Fibroblast of mammary gland (primary cell): Measurements from ENCODE around the gene PRR15.
"Not testable (repeated sequence)": the region's sequence is repeated elsewhere in the genome, so short reads cannot be mapped to it uniquely, and the experiment has no call there.

Experiments
- DNase-seq: peaks from one replicate; pipeline ENCODE4 v3.0.0-alpha.2; 2010; ENCODE audit warnings: low read depth
- H3K4me3 ChIP-seq: 2 replicates; pipeline ENCODE4 v1.5.1; 2011; ENCODE audit warnings: low read depth, mild to moderate bottlenecking, low read length, moderate library complexity; ENCODE audit not compliant: control insufficient read depth
- TF ChIP-seq, protein P1 (sequence below): conservative IDR thresholded peaks from 2 replicates; pipeline ENCODE4 v1.5.1; 2011; ENCODE audit warnings: low read depth, low read length, inconsistent platforms; ENCODE audit not compliant: control insufficient read depth, insufficient read depth

The PRR15 gene

DNA sequence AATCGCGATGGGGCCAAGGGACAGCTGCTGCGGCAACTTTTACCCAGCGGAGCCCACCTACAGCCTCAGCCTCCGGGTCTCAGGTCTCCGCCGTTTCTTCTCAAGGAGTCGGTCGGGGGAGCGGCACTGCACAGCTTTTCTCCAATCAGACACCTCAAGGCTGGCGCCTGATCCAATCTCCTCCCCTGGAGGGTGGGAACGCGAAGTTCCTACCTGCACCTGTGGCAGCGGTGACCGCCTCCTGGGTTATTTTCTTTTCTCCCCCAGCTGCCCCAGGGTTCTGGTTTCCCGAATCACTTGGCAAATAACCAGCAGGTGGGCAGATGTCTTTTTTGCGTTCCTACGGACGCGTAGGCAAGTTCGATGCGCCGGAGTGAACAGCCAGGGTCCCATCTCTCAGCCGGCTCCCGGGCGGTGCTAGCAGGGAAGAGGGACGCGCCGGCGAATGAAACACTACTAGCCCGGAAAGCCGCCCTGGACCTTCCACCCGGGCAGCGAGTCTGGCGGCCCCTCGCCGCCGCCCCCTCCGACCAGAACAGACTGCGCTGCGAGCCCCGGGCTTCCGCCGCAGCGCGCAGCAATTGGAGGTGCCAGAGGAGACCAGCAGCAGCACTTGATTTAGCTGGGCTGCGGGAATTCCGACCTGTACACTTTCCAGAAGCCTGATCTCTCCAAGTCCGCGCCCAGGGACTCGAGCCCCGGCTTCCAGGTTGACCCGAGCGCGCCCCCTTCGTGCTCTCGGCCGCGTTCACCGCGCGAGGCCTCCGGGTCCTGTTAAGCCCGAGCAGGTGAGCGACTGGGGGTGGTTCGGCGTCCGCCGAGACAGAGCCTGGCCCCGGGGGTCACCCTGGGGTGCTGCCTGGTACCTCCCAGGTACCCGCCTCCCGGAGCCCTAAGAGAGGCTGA lies at the start of gene PRR15:
TSS of gene PRR15 (plus strand) at position 246 of the 906 bp plus-strand sequence. CDS start 2,495 bp downstream, outside the sequence.
- DNase-seq, result no peak
- peak within 1 kb of the TSS; percentile 53 for H3K4me3 ChIP-seq
- TF ChIP-seq, protein P1, sequence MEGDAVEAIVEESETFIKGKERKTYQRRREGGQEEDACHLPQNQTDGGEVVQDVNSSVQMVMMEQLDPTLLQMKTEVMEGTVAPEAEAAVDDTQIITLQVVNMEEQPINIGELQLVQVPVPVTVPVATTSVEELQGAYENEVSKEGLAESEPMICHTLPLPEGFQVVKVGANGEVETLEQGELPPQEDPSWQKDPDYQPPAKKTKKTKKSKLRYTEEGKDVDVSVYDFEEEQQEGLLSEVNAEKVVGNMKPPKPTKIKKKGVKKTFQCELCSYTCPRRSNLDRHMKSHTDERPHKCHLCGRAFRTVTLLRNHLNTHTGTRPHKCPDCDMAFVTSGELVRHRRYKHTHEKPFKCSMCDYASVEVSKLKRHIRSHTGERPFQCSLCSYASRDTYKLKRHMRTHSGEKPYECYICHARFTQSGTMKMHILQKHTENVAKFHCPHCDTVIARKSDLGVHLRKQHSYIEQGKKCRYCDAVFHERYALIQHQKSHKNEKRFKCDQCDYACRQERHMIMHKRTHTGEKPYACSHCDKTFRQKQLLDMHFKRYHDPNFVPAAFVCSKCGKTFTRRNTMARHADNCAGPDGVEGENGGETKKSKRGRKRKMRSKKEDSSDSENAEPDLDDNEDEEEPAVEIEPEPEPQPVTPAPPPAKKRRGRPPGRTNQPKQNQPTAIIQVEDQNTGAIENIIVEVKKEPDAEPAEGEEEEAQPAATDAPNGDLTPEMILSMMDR, result no peak

GRCh38 chr7:29516491-29516890 lies 47.1 kb upstream of the PRR15 start:
- DNase-seq, result no peak

GRCh38 chr7:29518616-29519015 lies 45.0 kb upstream of the PRR15 start:
- H3K4me3 ChIP-seq, result no peak overlapping the region
- no peak for DNase-seq
- TF ChIP-seq, protein P1, result no peak

More at GRCh38 chr7:29516491-29516890, 47.1 kb upstream of the PRR15 start:
- TF ChIP-seq, protein P1, result no peak
- no peak overlapping the region for H3K4me3 ChIP-seq

GRCh38 chr7:29523728-29524127 lies 39.9 kb upstream of the PRR15 start:
- DNase-seq, result no peak
- TF ChIP-seq, protein P1, result no peak

DNA sequence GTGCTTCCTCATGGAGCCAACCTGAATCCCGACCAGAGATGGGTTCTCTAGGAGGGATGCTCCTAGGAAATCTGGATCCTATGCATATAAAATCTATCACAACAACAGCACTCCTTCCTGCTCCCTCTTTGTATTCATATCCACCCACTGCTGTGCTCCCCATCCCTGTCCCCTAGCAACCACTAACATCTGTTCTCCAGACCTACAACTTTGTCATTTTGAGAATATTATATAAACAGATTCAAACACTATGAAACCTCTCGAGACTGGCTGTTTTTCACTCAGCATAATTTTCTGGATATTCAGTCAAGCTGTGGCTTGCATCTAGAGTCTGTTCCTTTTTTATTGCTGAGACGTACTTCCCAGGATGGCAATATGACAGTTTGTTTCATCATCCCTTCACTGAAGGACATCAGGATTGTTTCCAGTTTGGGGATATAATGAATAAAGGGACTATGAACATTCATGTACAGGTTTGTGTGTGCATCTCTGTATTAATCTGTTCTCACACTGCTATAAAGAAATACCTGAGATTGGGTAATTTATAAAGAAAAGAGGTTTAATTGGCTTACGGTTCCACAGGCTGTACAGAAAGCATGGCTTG lies 36.0 kb upstream of the PRR15 start:
- TF ChIP-seq, protein P1, result no peak
- DNase-seq, result no peak
- H3K4me3 ChIP-seq, result no peak overlapping the region

More at GRCh38 chr7:29523728-29524127, 39.9 kb upstream of the PRR15 start:
- H3K4me3 ChIP-seq, result no peak overlapping the region

DNA sequence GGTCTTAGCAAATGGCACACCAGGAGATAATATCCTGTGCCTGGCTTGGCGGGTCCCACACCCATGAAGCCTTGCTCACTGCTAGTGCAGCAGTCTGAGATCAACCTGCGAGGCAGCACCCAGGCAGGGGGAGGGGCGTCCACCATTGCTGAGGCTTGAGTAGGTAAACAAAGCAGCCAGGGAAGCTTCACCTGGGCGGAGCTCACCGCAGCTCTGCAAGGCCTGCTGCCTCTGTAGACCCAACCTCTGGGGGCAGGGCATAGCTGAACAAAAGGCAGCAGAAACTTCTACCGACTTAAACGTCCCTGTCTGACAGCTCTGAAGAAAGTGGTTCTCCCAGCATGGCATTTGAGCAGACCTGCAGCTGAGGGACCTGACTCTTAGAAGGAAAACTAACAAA lies 35.1 kb upstream of the PRR15 start:
- not testable (repeated sequence) for H3K4me3 ChIP-seq, DNase-seq

DNA sequence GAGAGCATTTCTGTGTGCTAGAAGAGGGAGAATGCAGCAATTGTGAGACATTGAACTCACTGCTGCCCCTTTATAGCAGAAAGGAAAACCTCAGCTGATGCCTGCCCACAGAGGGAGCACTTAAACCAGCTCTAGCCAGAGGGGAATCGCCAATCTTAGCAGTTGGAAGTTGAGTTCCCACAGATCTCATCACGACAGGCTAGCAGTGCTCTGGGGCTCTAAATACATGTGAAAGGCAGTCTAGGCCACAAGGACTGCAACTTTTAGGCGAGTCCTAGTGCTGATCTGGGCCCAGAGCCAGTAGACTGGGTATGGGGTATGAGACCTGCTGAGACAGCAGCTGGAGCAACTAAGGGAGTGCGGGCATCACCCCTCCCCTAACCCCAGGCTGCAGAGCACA lies 25.2 kb upstream of the PRR15 start:
- no peak for DNase-seq

More for the DNA sequence above, 25.2 kb upstream of the PRR15 start:
- TF ChIP-seq, protein P1, result no peak
- no peak overlapping the region for H3K4me3 ChIP-seq
